Islet of Langerhans (tissue), 1 donor: ENCODE measurements around the gene GLYATL1.

Source experiments
- FAIRE-seq: peaks from one replicate; lab custom pipeline; 2011; peaks lifted over from hg19 to GRCh38; lab: Jason Lieb, UNC

Gene GLYATL1

GRCh38 chr11:58939277-58939676, at the start of gene GLYATL1:
Gene GLYATL1 (plus strand): TSS chr11:58939488. CDS start chr11:58947088, 7,600 bp downstream.
- FAIRE-seq: no peak

DNA sequence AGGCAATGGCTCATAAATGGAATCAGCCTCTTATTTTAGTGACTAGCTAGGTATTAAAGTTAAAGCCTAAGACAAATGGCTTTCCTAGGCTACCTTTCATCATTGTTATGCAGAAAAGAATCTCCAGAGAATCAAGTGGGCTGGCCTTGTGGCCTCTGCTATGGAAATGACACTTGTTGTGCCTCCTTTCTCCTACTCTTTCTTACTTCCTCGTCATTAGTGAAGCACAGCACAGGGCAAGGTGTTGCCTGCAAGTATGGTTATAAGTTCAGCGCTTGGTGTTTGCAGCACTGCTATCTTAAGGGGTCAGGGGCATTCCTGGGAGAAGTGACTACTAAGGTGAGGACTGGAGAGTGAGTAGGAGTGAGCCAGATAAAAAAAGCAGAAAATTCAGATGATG, 45.4 kb upstream of the GLYATL1 start:
- no peak for FAIRE-seq

GRCh38 chr11:58898106-58898505, 41.2 kb upstream of the GLYATL1 start:
- no peak for FAIRE-seq

DNA sequence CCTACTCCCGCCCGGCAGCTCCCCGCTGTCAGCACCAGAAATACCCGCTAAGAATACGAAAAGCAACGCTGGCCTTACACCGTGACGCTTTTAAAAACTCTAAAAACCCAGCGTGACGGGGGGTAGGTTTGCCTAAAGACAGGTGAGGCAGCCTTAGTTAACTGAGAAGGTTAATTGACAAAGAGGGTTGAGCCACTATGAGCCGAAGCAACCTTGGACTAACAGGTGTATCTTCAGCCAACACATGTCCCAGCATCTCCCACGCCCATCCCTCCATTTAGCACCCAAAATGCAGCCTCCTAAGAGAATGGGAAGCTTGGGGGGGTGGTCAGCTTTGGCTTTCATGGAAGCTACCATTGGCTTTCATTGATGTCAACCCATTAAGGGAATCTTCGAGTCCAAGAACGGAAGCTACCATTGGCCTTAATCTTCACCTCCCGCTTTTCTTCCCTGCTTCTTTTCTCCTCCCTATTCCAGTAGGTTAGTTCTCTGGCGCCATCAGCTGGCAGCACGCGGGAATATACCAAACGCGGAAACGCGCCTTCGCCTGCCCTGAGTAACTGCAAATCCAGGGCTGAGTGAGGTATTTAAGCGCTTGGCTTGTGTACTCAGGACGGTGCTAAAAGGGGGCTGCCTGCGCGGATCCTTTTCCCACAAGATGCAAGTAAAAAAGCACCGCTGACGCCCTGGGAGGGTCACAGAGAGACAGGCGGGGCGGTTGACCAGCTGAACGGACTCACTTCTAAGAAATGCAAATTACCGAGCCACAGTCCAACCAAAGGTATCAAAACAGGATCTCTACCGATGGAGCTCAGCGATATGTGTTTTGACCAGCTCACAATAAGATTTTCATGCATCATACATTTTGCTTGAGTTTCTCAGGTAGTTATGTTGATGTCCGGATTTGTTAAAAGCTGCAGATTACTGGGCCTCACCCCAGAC, 38.5 kb upstream of the GLYATL1 start:
- no peak for FAIRE-seq

- no peak for FAIRE-seq
These were observed 36.4 kb upstream of the GLYATL1 start for GRCh38 chr11:58902881-58903280.

DNA sequence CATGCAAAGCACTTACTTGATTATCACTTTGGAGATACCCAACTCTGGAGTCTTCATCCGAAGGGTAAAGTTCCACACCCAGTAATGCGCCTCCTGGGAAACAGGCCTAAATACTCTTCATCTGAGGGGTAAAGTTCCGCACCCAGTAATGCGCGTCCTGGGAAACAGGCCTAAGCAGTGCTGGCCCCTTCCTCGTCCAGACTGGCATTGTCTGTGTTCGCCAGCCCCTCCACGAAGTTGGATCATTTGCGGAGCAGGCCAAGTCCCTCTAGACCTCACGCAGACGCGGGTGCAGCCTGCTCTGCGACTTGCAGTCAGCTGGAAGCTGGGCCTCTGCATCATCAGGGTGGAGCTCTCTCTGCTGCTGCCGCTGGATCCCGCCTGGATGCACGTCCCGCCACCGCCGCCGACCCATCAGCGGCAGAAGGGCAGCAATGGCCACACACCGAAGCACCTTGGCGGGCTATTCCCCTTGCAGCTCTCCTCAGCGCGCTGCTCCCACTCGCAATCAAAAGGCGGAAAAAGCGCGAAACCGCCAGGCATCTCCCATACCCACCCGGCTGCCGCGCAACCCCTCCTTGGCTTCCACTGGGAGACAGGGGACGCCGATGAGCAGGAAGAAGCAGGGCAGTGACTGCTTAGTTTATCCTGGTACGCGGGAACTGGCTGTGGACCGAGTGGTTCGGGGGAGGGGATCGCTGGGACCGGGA, 34.1 kb upstream of the GLYATL1 start:
- FAIRE-seq: no peak

GRCh38 chr11:58905721-58906547, 33.4 kb upstream of the GLYATL1 start:
- FAIRE-seq: no peak

- no peak for FAIRE-seq
These were observed 31.5 kb upstream of the GLYATL1 start for GRCh38 chr11:58907780-58908179.

DNA sequence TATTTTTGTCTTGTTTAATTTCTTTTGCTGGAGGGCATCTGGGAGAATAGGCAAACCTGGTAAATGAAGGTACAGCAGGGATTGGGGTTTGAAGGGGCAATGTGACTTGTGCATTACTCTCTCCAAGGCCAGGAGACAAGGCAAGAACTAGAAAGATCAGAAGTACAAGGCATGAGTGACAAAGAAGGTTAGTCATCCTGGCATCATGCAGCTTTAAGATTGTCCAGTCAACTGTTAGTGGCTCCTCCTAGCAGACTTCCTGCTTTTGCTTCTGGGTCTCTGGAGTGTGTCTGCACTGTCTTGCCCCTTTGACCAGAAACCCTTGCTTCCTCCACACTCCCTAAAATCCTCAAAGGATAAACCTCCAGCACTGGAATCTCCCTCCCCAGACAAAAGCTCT, 27.2 kb upstream of the GLYATL1 start:
- no peak for FAIRE-seq

- FAIRE-seq: no peak
These were observed 25.6 kb upstream of the GLYATL1 start for GRCh38 chr11:58913685-58914084.

- FAIRE-seq: no peak
These were observed 24.3 kb upstream of the GLYATL1 start for GRCh38 chr11:58914821-58915543.

- FAIRE-seq: no peak
These were observed 22.7 kb upstream of the GLYATL1 start for GRCh38 chr11:58916637-58917036.

- no peak for FAIRE-seq
These were observed 22.0 kb upstream of the GLYATL1 start for GRCh38 chr11:58917159-58917783.

DNA sequence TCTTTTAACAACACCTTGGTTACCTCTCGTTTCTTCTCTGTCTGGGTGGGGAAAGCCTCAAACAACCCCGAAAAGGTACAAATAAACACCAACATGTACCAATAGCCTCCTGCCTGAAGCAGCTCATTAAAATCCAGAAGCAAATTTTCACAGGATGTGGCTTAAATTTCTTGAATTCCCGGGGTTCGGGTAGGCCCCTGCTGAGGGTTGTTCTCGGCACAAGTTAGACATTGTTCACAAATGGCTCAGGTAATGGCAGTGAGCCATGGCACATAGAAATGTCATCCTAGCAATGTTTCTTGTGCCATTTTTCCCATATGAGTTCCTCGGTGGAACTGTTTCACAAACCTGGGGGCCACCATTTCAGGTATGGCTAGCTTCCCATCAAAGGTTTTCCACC, 19.7 kb upstream of the GLYATL1 start:
- FAIRE-seq: no peak

- FAIRE-seq: no peak
These were observed 19.3 kb upstream of the GLYATL1 start for GRCh38 chr11:58919980-58920379.

DNA sequence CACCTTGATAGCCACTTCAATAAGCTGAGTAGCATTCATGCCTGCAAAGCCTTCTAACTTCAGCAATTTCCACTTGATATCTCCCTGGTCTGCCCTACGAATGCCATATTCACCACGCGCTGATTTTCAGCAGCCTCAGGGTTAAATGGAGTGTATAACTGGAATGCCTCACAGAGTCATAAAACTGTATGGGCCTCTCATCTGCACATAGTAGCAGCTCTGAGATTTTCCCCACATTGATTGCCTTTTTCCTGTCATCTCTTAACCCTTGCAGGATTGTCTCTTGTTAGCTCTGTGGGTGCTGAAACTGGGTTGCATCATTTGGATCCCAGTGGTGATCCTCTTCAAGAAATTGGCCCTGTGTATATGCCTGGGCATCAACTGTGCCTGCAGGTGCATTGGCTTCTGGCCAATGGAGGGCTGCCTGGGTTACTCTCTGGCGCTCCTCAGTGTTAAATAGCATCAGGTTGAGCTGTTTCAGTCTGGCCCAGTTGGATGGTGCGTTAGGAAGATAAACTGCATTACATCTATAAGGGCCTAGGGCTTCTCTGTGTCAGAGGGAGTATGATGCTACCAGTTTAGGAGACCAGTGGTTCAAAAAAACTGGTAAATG, 17.4 kb upstream of the GLYATL1 start:
- no peak for FAIRE-seq

DNA sequence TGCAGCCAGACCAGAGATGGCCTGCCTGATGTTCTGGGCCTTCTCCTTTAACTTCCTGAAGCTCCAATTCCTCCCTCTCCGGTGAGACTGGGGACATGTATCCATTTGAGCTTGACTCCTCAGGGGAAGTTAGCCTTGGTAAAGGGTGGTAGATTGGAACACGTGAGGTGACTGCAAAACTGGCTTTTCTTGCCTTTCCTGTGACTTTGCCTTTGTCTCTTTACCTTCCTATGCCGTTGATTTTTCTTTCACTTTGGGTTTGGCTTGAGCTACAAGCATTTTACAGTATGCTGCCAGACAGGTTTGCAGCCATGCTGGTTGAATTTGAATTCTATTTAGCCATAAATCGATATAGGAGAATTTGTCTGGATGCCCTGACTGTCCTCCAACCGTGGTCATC, 16.8 kb upstream of the GLYATL1 start:
- no peak for FAIRE-seq

- no peak for FAIRE-seq
These were observed 15.9 kb upstream of the GLYATL1 start for GRCh38 chr11:58923300-58923788.

- FAIRE-seq: no peak
These were observed 15.1 kb upstream of the GLYATL1 start for GRCh38 chr11:58924230-58924629.

DNA sequence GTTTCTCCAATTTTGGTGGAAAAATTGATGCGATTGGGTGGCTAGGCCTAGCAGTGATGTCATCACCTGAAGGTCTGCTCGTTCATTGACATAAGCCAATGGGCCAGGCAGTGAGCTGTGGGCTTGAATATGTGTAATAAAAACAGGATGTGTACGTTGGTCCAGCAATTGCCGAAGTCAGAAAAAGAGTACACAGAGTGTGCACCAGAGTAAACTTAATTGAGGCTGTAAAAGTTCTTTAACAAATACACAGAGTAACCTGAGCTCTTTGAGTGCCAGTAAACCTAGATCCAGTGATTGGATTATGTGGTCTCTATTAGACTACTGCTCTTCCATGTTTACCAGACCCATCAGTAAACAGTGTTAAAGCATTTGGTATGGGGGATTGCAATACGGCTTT, 13.0 kb upstream of the GLYATL1 start:
- FAIRE-seq: no peak

DNA sequence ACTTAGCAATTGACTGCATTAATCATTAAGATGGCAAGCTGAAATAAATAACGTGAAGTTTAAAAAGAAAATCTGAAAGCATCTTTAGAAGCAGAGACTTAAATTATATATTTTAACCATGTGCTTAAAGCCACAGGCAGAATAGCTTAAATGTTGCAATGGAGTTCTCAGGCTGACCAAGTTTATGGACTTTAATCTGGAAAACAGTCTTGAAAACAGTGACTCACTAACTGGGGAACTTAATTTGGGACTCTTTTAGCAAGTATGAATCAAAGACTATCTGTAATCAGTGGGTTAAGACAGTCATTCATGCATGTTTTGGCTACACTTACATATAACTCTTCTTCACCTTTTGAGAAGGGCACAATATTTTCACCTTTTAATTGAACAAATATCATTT, 12.6 kb upstream of the GLYATL1 start:
- no peak for FAIRE-seq
